Hepatocyte (in vitro differentiated cells): ENCODE results near the gene FOXP4. TPM values are rescaled to one million over a fixed set of nuclear protein-coding genes. Genes with fewer than 3 reads are reported as not detected.

Source experiments
- DNase-seq: peaks from one replicate; pipeline ENCODE4 v3.0.0-alpha.2; 2016; ENCODE audit warnings: low spot score
- H2AFZ ChIP-seq: fragments of 200-600 bp; sonication (generic); 2 replicates; pipeline ENCODE4 v1.6.0; 2016; ENCODE audit warnings: antibody characterized with exemption, mild to moderate bottlenecking
- H3K27ac ChIP-seq: fragments of 200-600 bp; sonication (generic); 2 replicates; pipeline ENCODE4 v1.5.1; 2016; ENCODE audit warnings: mild to moderate bottlenecking
- H3K27me3 ChIP-seq: fragments of 200-600 bp; sonication (generic); 2 replicates; pipeline ENCODE4 v1.6.1; 2016
- H3K36me3 ChIP-seq: fragments of 200-600 bp; sonication (generic); replicated peaks from 2 replicates; pipeline ENCODE4 v1.5.1; 2016; ENCODE audit warnings: low read depth; ENCODE audit not compliant: insufficient read depth
- H3K4me1 ChIP-seq: fragments of 200-600 bp; sonication (generic); 2 replicates; pipeline ENCODE4 v1.5.1; 2016; ENCODE audit warnings: mild to moderate bottlenecking, moderate library complexity; ENCODE audit not compliant: insufficient read depth
- H3K4me2 ChIP-seq: fragments of 200-600 bp; sonication (generic); 2 replicates; pipeline ENCODE4 v1.6.0; 2016
- H3K4me3 ChIP-seq: fragments of 200-600 bp; sonication (generic); 2 replicates; pipeline ENCODE4 v1.5.1; 2016; ENCODE audit warnings: mild to moderate bottlenecking
- H3K79me2 ChIP-seq: fragments of 200-600 bp; sonication (generic); 2 replicates; pipeline ENCODE4 v1.6.0; 2017; ENCODE audit warnings: mild to moderate bottlenecking
- H3K9me2 ChIP-seq: fragments of 200-600 bp; sonication (generic); replicated peaks from 2 replicates; pipeline ENCODE4 v1.6.0; 2017; ENCODE audit warnings: mild to moderate bottlenecking; ENCODE audit not compliant: insufficient read depth
- H3K9me3 ChIP-seq: fragments of 200-600 bp; sonication (generic); 2 replicates; pipeline ENCODE4 v1.5.1; 2016; ENCODE audit warnings: low read depth, mild to moderate bottlenecking
- H4K20me1 ChIP-seq: fragments of 200-600 bp; sonication (generic); 2 replicates; pipeline ENCODE4 v1.6.0; 2016; ENCODE audit warnings: mild to moderate bottlenecking; ENCODE audit not compliant: insufficient read depth, poor library complexity, severe bottlenecking
- CTCF ChIP-seq: fragments of 200-600 bp; sonication (generic); IDR thresholded peaks from 2 replicates; pipeline ENCODE4 v1.5.1; 2016; ENCODE audit warnings: antibody characterized with exemption, mild to moderate bottlenecking; ENCODE audit not compliant: poor library complexity
- EZH2 ChIP-seq: fragments of 200-600 bp; sonication (generic); IDR thresholded peaks from 2 replicates; pipeline ENCODE4 v1.6.1; 2016; ENCODE audit warnings: antibody characterized with exemption, mild to moderate bottlenecking, borderline replicate concordance
- EZH2phosphoT487 ChIP-seq: fragments of 200-600 bp; sonication (generic); IDR thresholded peaks from one replicate; pipeline ENCODE4 v1.6.1; 2018; ENCODE audit warnings: antibody characterized with exemption, mild to moderate bottlenecking, low read depth, moderate library complexity; ENCODE audit not compliant: unreplicated experiment, severe bottlenecking
- WGBS: methylation state at CpG from one replicate; pipeline ENCODE4 v1.1.6; 2016; ENCODE audit warnings: low lambda C conversion rate; ENCODE audit errors: missing lambda C conversion rate; 5-methylcytosine and 5-hydroxymethylcytosine counted together
- polyA plus RNA-seq: library from polyadenylated mRNA; unstranded; fragments of >200 nt; fragmentation: Nextera tagmentation; extraction: Ambion mirVana; gene quantifications from 2 replicates; pipeline ENCODE4 v1.2.1, GENCODE V29; 2016
- total RNA-seq: library from RNA; depleted of rRNA; stranded (reverse); fragments of >200 nt; gene quantifications from 2 replicates; pipeline ENCODE4 v1.2.3, GENCODE V29; 2014

FOXP4 gene
- total and polyA plus RNA-seq, 2 experiments from 2014 or later: 24.3 to 87.8 TPM

GRCh38 chr6:41557335-41557734, 11.2 kb downstream of the FOXP4 start:
- Histone ChIP-seq H4K20me1 (peaks cover 96% of the 10 kb centered on the region), H3K79me2 (peaks cover 100% of the 10 kb centered on the region), H2AFZ (no peak overlapping the region), H3K4me1 (peaks cover 41% of the 10 kb centered on the region), H3K4me3 (no peak overlapping the region), H3K9me3 (no peaks in the 10 kb centered on the region), H3K27me3 (no peaks in the 10 kb centered on the region), H3K36me3 (no peaks in the 10 kb centered on the region), H3K27ac (no peak overlapping the region), H3K4me2 (no peak overlapping the region), H3K9me2 (no peaks in the 10 kb centered on the region)
- no peak for DNase-seq
- WGBS: 71% methylated on average over 2 of the region's 2 CpGs
- no peak for TF ChIP-seq EZH2
- no peak for TF ChIP-seq EZH2phosphoT487
- TF ChIP-seq CTCF: no peak

- H3K27me3 ChIP-seq: no peaks in the 10 kb centered on the region
- peaks cover 49% of the 10 kb centered on the region for H3K4me1 ChIP-seq
- H3K79me2 ChIP-seq: peaks cover 100% of the 10 kb centered on the region
- H3K9me2 ChIP-seq: no peaks in the 10 kb centered on the region
- 75% methylated on average over 4 of the region's 4 CpGs for WGBS
- peak overlapping the region; percentile 33 for H3K27ac ChIP-seq
- H3K9me3 ChIP-seq: no peaks in the 10 kb centered on the region
- no peak for DNase-seq
- H3K4me3 ChIP-seq: no peak overlapping the region
- no peak overlapping the region for H2AFZ ChIP-seq
- peaks cover 96% of the 10 kb centered on the region for H4K20me1 ChIP-seq
- TF ChIP-seq EZH2phosphoT487 (no peak), EZH2 (no peak), CTCF (no peak)
- H3K36me3 ChIP-seq: no peaks in the 10 kb centered on the region
- no peak overlapping the region for H3K4me2 ChIP-seq
Measured at GRCh38 chr6:41558033-41558807, 12.0 kb downstream of the FOXP4 start.

GRCh38 chr6:41559655-41560427, 13.7 kb downstream of the FOXP4 start:
- Histone ChIP-seq H3K9me2 (no peaks in the 10 kb centered on the region), H3K27me3 (no peaks in the 10 kb centered on the region), H3K36me3 (no peaks in the 10 kb centered on the region), H3K4me1 (peaks cover 49% of the 10 kb centered on the region), H3K79me2 (peaks cover 100% of the 10 kb centered on the region), H3K4me3 (no peak overlapping the region), H2AFZ (no peak overlapping the region), H4K20me1 (peaks cover 95% of the 10 kb centered on the region), H3K27ac (no peak overlapping the region), H3K9me3 (no peaks in the 10 kb centered on the region), H3K4me2 (peak overlapping the region; percentile 68)
- TF ChIP-seq EZH2phosphoT487: no peak
- DNase-seq: no peak
- 74% methylated on average over 7 of the region's 7 CpGs for WGBS
